SK-N-MC (cell line): ENCODE data around the gene PHF5A.

Experiments
- EZH2 ChIP-seq: fragments of 200-600 bp; sonication (generic); IDR thresholded peaks from one replicate; pipeline ENCODE4 v1.6.1; 2017; ENCODE audit warnings: antibody characterized with exemption
- FOXP2 ChIP-seq: optimal IDR thresholded peaks from 2 replicates; pipeline ENCODE3; 2011; ENCODE audit warnings: mild to moderate bottlenecking, moderate library complexity; ENCODE audit not compliant: insufficient read depth; ENCODE audit errors: extremely low read length, control extremely low read depth
- POLR2AphosphoS5 ChIP-seq: IDR thresholded peaks from 2 replicates; pipeline ENCODE4 v1.6.1; 2012; ENCODE audit warnings: mild to moderate bottlenecking, low read depth, low read length, borderline replicate concordance

- TF ChIP-seq EZH2 = no peak
- peak; percentile 66 for TF ChIP-seq POLR2AphosphoS5
- TF ChIP-seq FOXP2 = peak; percentile 70
Observed at GRCh38 chr22:41468381-41469217, at the start of gene PHF5A, which contains the start of gene ACO2.
